ENCODE results near the gene ADAM8. TPM values are rescaled to one million over a fixed set of nuclear protein-coding genes. Genes with fewer than 3 reads are reported as not detected.

Gene ADAM8
- total and polyA plus RNA-seq, 2 donors (not counting 1 experiment from before 2014, with no cell fraction given), result 116 to 196 TPM

GRCh38 chr10:133282846-133283390, 6.2 kb upstream of the ADAM8 start:
- TF ChIP-seq CTCF (IDR thresholded peaks at IDR 0.05) (no peak), EZH2 (IDR thresholded peaks at IDR 0.05; ENCODE audit: borderline replicate concordance, insufficient read depth, low read depth, low read length, poor library complexity, severe bottlenecking) (no peak)
- Histone ChIP-seq H3K9me3 (ENCODE audit: control extremely low read depth in 1 of 3, control insufficient read depth in 2 of 3, insufficient read depth in 1 of 3, low read length in 2 of 3) (no peaks in the 10 kb centered on the region), H3K4me1 (ENCODE audit: control insufficient read depth in 2 of 2, insufficient read depth in 2 of 2, low read length in 2 of 2) (peaks cover 21 to 26% of the 10 kb centered on the region in 2 donors), H3K27me3 (replicated peaks in 1 of 4; ENCODE audit: control extremely low read depth in 1 of 4, control insufficient read depth in 3 of 4, insufficient read depth in 4 of 4, low read length in 3 of 4) (no peaks in the 10 kb centered on the region), H4K20me1 (ENCODE audit: control insufficient read depth, insufficient read depth, low read length, poor library complexity, severe bottlenecking) (peaks cover 7% of the 10 kb centered on the region), H2AFZ (ENCODE audit: insufficient read depth, low read depth, low read length, poor library complexity, severe bottlenecking) (no peak overlapping the region), H3K4me2 (replicated peaks; ENCODE audit: low read depth, low read length, poor library complexity, severe bottlenecking) (no peak overlapping the region), H3K9ac (ENCODE audit: low read length) (no peak overlapping the region), H3K27ac (ENCODE audit: low read length in 2 of 2) (no peak overlapping the region), H3K36me3 (replicated peaks in 1 of 2; ENCODE audit: control extremely low read depth in 1 of 2, control insufficient read depth in 1 of 2, extremely low read depth in 1 of 2, insufficient read depth in 2 of 2, low read length in 1 of 2) (peaks cover 0 to 57% of the 10 kb centered on the region in 2 experiments), H3K4me3 (ENCODE audit: control extremely low read depth in 1 of 5, extremely low read depth in 1 of 5, insufficient read depth in 1 of 5, low read depth in 2 of 5, low read length in 4 of 5) (no peak overlapping the region), H3K79me2 (ENCODE audit: control insufficient read depth, insufficient read depth, low read length) (no peaks in the 10 kb centered on the region)
- H3K27ac Mint-ChIP-seq, result no peak overlapping the region
- peaks cover 20% of the 10 kb centered on the region for H3K4me1 Mint-ChIP-seq
- POLR2A ChIA-PET, result no interaction called here
- intact Hi-C loops (cut with micrococcal nuclease), result no loop called here
- WGBS (ENCODE audit: insufficient coverage), result 95% methylated on average over 24 of the region's 24 CpGs
- no peaks in the 10 kb centered on the region for H3K27me3 Mint-ChIP-seq
- no peaks in the 10 kb centered on the region for H3K9me3 Mint-ChIP-seq (ENCODE audit: insufficient read depth)
- no peak overlapping the region for H3K4me3 Mint-ChIP-seq
- DNase-seq, result no peak
- ATAC-seq (ENCODE audit: low read depth), result no peak
- CTCF ChIA-PET, result no interaction called here

- intact Hi-C loops (cut with micrococcal nuclease), result no loop called here
- DNase-seq, result no peak
- POLR2A ChIA-PET, result interaction anchor here (1.1 kb wide), 1 partner anchor 21 kb away, joined by 3 read pairs; no protein-coding TSS in a partner anchor
- no peaks in the 10 kb centered on the region for H3K9me3 Mint-ChIP-seq (ENCODE audit: insufficient read depth)
- Histone ChIP-seq H2AFZ (ENCODE audit: insufficient read depth, low read depth, low read length, poor library complexity, severe bottlenecking) (no peak overlapping the region), H3K9me3 (ENCODE audit: control extremely low read depth in 1 of 3, control insufficient read depth in 2 of 3, insufficient read depth in 1 of 3, low read length in 2 of 3) (no peaks in the 10 kb centered on the region), H3K27ac (ENCODE audit: low read length in 2 of 2) (no peak overlapping the region), H3K79me2 (ENCODE audit: control insufficient read depth, insufficient read depth, low read length) (no peaks in the 10 kb centered on the region), H3K9ac (ENCODE audit: low read length) (no peak overlapping the region), H3K4me3 (ENCODE audit: control extremely low read depth in 1 of 5, extremely low read depth in 1 of 5, insufficient read depth in 1 of 5, low read depth in 2 of 5, low read length in 4 of 5) (no peak overlapping the region), H3K27me3 (replicated peaks in 1 of 4; ENCODE audit: control extremely low read depth in 1 of 4, control insufficient read depth in 3 of 4, insufficient read depth in 4 of 4, low read length in 3 of 4) (no peaks in the 10 kb centered on the region), H3K4me2 (replicated peaks; ENCODE audit: low read depth, low read length, poor library complexity, severe bottlenecking) (no peak overlapping the region), H3K4me1 (ENCODE audit: control insufficient read depth in 2 of 2, insufficient read depth in 2 of 2, low read length in 2 of 2) (peaks cover 32 to 38% of the 10 kb centered on the region in 2 donors), H4K20me1 (ENCODE audit: control insufficient read depth, insufficient read depth, low read length, poor library complexity, severe bottlenecking) (peaks cover 7% of the 10 kb centered on the region), H3K36me3 (replicated peaks in 1 of 2; ENCODE audit: control extremely low read depth in 1 of 2, control insufficient read depth in 1 of 2, extremely low read depth in 1 of 2, insufficient read depth in 2 of 2, low read length in 1 of 2) (peaks cover 0 to 53% of the 10 kb centered on the region in 2 experiments)
- CTCF ChIA-PET, result interaction anchor here (1.1 kb wide), 1 partner anchor 26 kb away, joined by 5 read pairs; no protein-coding TSS in a partner anchor
- no peak for ATAC-seq (ENCODE audit: low read depth)
- TF ChIP-seq CTCF (IDR thresholded peaks at IDR 0.05), result no peak
- no peak for TF ChIP-seq EZH2 (IDR thresholded peaks at IDR 0.05; ENCODE audit: borderline replicate concordance, insufficient read depth, low read depth, low read length, poor library complexity, severe bottlenecking)
- no peak overlapping the region for H3K27ac Mint-ChIP-seq
- WGBS (ENCODE audit: insufficient coverage), result 93% methylated on average over 24 of the region's 38 CpGs
- H3K4me3 Mint-ChIP-seq, result no peak overlapping the region
- H3K4me1 Mint-ChIP-seq, result peaks cover 26% of the 10 kb centered on the region
- no peaks in the 10 kb centered on the region for H3K27me3 Mint-ChIP-seq
Measured at GRCh38 chr10:133281628-133282372, 5.1 kb upstream of the ADAM8 start.
